Nephron (organoid): ENCODE data around the gene PSMF1.

ENCODE experiments used
- H3K27ac Mint-ChIP-seq, 3 experiments: 2 replicates each; pipeline ENCODE4 v1.8.0; 2020; ENCODE audit warnings: mixed read lengths in 3 of 3, mild to moderate bottlenecking in 2 of 3, moderate library complexity in 1 of 3
- H3K27me3 Mint-ChIP-seq: 2 replicates; pipeline ENCODE4 v1.8.0; 2021; ENCODE audit warnings: low read depth, mild to moderate bottlenecking, moderate library complexity, mixed read lengths
- H3K36me3 Mint-ChIP-seq: 2 replicates; pipeline ENCODE4 v1.8.0; 2020; ENCODE audit warnings: low read depth, mixed read lengths
- H3K4me1 Mint-ChIP-seq: 2 replicates; pipeline ENCODE4 v1.8.0; 2020; ENCODE audit warnings: mixed read lengths
- H3K4me3 Mint-ChIP-seq, 3 experiments: 2 replicates each; pipeline ENCODE4 v1.8.0; 2020; ENCODE audit warnings: mild to moderate bottlenecking in 3 of 3, mixed read lengths in 3 of 3, moderate library complexity in 2 of 3
- H3K9me3 Mint-ChIP-seq: 2 replicates; pipeline ENCODE4 v1.8.0; 2020; ENCODE audit warnings: mixed read lengths
- CTCF ChIP-seq, 3 experiments: fragments of 200-600 bp; sonication (generic); IDR thresholded peaks; one replicate each; pipeline ENCODE4 v1.5.0; 2021; ENCODE audit warnings: antibody characterized with exemption in 3 of 3; ENCODE audit not compliant: unreplicated experiment in 3 of 3

Gene PSMF1

GRCh38 chr20:1160991-1161390 is 42.6 kb downstream of the PSMF1 start:
- H3K4me3 Mint-ChIP-seq = no peak overlapping the region
- no peak overlapping the region for H3K27ac Mint-ChIP-seq
- no peak for TF ChIP-seq CTCF (IDR thresholded peaks at IDR 0.05; ENCODE audit: unreplicated experiment in 3 of 3)
- H3K9me3 Mint-ChIP-seq = peaks cover 4% of the 10 kb centered on the region
- H3K4me1 Mint-ChIP-seq = no peaks in the 10 kb centered on the region
- H3K27me3 Mint-ChIP-seq = no peaks in the 10 kb centered on the region
- H3K36me3 Mint-ChIP-seq = peaks cover 55% of the 10 kb centered on the region

DNA sequence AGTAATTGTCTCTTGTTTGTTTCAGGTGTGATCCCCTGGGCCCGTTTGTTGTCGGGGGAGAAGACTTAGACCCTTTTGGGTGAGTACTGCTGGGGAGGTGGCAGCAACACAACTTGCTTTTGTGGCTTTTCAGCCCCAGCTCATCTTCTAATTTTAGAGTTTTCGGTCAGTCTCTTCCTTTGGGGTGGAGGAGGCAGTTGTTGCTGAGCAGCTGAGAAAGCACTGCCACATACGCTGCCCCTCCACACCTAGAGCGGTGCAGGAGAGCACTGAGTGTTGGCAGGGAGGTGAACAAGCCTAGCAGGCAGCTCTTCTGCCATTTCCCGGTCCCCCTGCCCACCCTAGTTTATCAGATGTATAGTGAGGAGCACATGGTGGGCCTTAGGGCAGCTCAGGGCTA is 44.7 kb downstream of the PSMF1 start:
- no peak for TF ChIP-seq CTCF (IDR thresholded peaks at IDR 0.05; ENCODE audit: unreplicated experiment in 3 of 3)
- no peaks in the 10 kb centered on the region for H3K9me3 Mint-ChIP-seq
- no peaks in the 10 kb centered on the region for H3K4me1 Mint-ChIP-seq
- H3K36me3 Mint-ChIP-seq = peaks cover 54% of the 10 kb centered on the region
- no peak overlapping the region for H3K27ac Mint-ChIP-seq
- H3K27me3 Mint-ChIP-seq = no peaks in the 10 kb centered on the region
- H3K4me3 Mint-ChIP-seq = no peak overlapping the region

- Mint-ChIP-seq H3K27me3 (no peaks in the 10 kb centered on the region), H3K4me3 (no peak overlapping the region), H3K9me3 (no peaks in the 10 kb centered on the region), H3K27ac (no peak overlapping the region), H3K4me1 (no peaks in the 10 kb centered on the region), H3K36me3 (peaks cover 60% of the 10 kb centered on the region)
- TF ChIP-seq CTCF (IDR thresholded peaks at IDR 0.05; ENCODE audit: unreplicated experiment in 3 of 3) = no peak
Observed at GRCh38 chr20:1163653-1164052, 45.3 kb downstream of the PSMF1 start.

GRCh38 chr20:1164871-1165270 is 46.5 kb downstream of the PSMF1 start:
- no peak overlapping the region for H3K4me3 Mint-ChIP-seq

GRCh38 chr20:1165521-1165920 is 47.1 kb downstream of the PSMF1 start:
- Mint-ChIP-seq H3K27me3 (no peaks in the 10 kb centered on the region), H3K9me3 (no peaks in the 10 kb centered on the region), H3K27ac (no peak overlapping the region), H3K36me3 (peaks cover 75% of the 10 kb centered on the region), H3K4me1 (no peaks in the 10 kb centered on the region), H3K4me3 (no peak overlapping the region)
- no peak for TF ChIP-seq CTCF (IDR thresholded peaks at IDR 0.05; ENCODE audit: unreplicated experiment in 3 of 3)

More at GRCh38 chr20:1164871-1165270, 46.5 kb downstream of the PSMF1 start:
- no peak for TF ChIP-seq CTCF (IDR thresholded peaks at IDR 0.05; ENCODE audit: unreplicated experiment in 3 of 3)
- Mint-ChIP-seq H3K27ac (no peak overlapping the region), H3K27me3 (no peaks in the 10 kb centered on the region), H3K9me3 (no peaks in the 10 kb centered on the region), H3K36me3 (peaks cover 71% of the 10 kb centered on the region), H3K4me1 (no peaks in the 10 kb centered on the region)

- H3K4me1 Mint-ChIP-seq = no peaks in the 10 kb centered on the region
- H3K4me3 Mint-ChIP-seq = no peak overlapping the region
- H3K36me3 Mint-ChIP-seq = peaks cover 75% of the 10 kb centered on the region
- H3K27ac Mint-ChIP-seq = no peak overlapping the region
- no peak for TF ChIP-seq CTCF (IDR thresholded peaks at IDR 0.05; ENCODE audit: unreplicated experiment in 3 of 3)
- H3K9me3 Mint-ChIP-seq = no peaks in the 10 kb centered on the region
- H3K27me3 Mint-ChIP-seq = no peaks in the 10 kb centered on the region
Observed at GRCh38 chr20:1165941-1166340, 47.5 kb downstream of the PSMF1 start.
